CMK (cell line): ENCODE data around the gene HPSE.

ENCODE experiments used
- DNase-seq: peaks from one replicate; pipeline ENCODE4 v3.0.0-alpha.2; 2010; ENCODE audit warnings: low read depth

HPSE gene

DNA sequence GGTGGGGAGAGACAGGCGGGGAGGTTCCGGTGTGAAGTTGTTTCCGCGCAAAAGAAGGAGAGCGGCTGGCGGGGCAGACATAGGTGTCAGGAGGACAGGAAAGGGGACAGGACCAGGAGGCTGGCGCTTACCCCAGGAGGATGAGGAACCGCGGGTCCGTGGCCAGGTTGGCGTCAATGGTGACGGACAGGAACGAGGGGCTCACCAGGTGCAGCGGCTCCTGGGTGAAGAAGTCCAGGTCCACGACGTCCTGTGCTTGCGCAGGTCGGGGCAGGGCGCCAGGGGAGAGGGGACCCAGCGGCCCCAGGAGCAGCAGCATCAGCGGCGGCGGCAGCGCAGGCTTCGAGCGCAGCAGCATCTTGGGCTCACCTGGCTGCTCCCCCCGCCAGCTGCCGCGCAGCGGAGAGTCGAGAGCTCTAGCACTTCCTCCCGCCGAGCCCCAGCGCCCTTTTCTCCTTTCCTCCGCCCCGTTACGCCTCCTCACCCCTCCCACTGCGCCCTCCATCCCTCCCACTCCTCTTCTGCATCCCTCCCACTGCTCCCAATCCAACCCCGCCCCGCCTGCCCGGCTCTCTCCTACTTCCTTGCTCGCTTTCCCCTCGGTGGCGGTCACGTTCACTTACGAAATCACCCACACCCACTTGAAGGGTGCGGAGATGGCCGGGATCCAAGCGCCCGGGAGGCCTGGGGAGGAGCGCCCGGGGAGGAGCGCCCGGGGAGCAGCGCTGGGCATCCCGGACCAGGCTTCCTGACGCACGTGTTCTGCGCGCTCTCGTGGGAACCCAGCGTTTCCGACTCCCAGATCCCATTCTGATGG, at the start of gene HPSE:
TSS of gene HPSE (minus strand) at position 424 of the 817 bp plus-strand sequence. CDS start at position 358, 66 bp downstream.
- DNase-seq: peak; percentile 8

DNA sequence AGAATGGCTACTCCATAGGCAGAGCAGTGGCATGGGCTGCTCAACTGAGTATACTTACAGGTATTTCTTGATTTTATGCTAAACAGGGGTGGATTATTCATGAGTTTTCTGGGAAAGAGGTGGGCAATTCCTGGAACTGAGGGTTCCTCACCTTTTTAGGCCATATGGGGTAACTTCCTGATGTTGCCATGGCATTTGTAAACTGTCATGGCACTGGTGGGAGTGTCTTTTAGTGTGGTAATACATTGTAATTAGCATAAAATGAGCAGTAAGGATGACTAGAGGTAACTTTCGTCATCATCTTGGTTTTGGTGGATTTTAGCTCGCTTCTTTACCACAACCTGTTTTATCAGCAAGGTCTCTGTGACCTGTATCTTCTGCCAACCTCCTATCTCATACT, 48.2 kb upstream of the HPSE start:
- no peak for DNase-seq

DNA sequence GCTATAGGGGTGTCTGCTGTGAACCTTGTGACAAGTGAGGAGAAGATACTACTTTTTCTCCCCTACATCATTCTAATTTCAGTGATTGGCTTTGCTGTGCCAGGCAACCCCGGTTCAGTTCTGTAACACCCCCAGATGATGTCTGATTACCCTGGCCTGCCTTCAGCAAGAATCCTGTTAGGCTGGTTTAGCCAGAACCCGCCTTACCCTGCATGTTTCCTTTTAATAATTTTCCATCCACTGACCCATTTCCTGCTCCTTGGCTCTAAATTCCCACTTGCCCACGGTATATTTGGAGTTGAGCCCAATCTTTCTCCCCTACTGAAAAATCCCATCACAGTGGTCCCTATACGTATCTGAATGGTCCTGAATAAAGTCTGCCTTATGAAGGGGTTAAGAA, 46.5 kb upstream of the HPSE start:
- no peak for DNase-seq

DNA sequence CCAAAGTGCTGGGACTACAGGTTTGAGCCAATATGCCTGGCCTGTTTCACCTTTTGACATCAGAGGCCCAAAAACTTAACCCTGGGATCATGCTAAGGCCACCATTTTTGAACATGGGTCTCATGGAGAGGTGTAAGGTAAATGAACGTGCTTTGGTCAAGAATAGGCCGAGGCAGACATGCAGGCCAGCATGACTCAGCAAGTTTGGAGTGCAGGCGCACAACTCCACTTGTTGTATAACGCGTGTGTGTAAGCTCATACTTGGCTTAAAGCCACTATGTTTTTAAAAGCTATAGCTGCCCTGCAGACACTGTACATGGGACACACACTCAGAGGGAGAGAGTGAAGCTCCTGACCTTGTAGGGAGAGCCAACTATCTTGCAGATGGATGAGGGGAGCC, 43.8 kb upstream of the HPSE start:
- no peak for DNase-seq

DNA sequence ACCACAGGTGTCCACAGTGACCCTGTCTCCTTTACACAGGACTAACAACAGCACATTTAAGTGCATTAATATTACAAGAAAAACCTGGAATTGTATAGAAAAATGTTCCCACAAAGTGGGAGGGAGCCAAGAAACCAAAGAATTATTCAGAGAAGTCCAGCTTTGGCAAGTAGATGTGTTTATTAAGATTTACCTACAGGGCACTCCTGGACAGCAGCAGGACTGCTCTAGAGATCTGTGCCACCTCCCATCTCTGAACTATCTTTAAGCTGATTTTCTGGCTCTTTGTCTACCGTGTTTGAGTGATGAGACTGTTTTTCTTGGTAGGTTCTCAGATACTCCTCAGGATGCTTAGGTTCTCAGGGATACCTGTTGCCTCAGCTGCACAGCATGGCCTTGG, 38.3 kb upstream of the HPSE start:
- DNase-seq: no peak

DNA sequence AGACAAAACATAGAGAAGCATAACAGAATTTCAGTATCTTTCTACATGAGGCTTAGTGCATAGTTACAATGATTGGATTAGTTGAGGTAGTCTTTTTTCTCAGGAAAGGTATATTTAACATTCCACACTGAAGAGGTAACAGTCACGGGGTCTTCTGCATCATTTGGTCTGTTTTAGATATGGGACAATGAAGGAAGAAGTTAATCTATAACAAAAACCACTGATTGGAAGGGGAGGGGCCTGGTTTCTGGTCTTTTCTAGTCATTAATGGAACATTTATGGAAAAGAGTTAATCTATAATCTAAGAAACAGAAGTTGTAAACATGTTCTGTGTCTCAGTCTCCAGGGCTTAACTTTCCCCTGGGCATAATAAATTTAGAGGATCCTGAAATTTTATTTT, 37.3 kb upstream of the HPSE start:
- DNase-seq: no peak

DNA sequence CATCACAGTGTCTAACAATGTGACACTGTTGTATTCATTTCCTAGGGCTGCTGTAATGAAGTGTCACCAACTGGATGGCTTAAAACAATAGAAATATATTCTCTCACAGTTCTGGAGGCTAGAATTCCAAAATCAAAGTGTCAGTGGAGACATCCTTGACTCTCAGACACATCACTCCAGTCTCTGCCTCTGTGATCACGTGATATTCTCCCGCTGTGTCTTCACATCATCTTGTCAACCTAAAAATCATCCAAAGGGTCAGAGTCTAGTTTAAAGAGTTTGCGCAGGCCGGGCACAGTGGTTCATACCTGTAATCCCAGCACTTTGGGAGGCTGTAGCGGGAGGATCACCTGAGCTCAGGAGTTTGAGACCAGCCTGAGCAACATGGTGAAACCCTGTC, 36.6 kb upstream of the HPSE start:
- no peak for DNase-seq

DNA sequence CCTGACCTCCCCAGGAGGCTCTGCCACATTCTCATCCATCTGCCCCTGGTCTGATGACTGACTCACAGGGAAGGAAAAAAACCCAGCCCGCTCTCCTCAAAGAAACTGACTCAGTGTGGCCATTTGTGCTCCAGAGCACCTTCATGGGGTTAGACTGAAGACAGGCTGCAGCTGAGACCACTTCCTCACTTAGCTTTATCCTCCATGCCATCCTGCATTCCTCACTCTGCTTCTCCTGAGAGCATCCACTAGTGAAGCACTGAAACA, 35.9 kb upstream of the HPSE start:
- no peak for DNase-seq

DNA sequence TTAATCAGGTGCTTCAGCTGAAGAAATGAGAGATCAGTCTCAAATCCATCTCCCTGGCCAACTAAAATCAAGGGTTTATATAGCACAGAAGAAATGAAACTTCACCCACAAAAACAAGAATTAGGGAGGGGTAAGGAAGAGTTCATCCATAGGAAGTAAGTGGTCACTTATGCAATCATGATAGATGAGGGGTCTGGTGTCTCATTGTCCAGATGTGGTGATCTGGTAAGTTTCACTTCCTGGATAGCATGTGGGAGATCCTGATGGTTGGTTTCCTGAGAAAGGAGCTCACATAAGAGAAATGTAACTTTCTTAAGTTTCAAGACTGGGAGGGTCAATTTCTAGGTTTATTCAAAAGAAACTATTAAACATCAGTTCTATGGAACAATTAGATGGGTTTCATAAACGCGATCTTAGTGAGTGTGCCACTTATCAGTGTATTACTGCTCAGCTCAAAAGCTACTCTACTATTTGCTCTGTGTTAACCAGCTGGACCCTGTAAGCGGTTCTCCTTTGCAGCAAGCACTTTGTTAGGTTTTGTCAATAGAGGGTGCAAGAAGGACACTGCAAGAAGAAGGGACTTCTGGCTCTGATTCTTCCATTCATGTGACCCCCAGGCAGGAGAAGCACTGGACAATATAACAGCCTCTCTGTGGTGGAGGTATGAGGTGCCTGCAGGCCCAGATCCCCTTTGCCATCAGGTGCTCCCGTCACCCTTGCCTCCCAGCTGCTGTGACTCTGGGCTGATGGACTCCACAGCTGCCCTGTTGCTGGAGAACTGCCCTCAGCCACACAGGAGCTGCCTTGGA, 35.4 kb upstream of the HPSE start:
- DNase-seq: peak; percentile 73

DNA sequence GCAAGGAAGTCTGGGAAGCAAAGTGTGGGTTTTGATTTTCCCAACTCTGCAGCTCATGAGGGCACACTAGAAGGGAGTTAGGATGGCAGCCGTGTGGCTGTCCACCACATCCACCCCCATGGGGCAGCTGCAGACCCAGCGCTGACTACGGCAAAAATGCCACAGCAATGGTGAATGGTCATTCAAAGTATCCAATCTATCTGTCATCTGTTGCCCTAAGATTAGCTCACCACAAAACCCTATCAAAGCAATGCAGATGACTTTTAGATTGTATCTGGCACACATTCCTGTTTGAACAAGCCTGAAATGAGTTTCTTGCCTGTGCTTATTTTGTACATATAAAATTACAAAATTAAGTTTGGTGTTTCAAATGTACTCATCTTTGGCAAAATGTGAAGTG, 29.7 kb upstream of the HPSE start:
- DNase-seq: peak; percentile 94

DNA sequence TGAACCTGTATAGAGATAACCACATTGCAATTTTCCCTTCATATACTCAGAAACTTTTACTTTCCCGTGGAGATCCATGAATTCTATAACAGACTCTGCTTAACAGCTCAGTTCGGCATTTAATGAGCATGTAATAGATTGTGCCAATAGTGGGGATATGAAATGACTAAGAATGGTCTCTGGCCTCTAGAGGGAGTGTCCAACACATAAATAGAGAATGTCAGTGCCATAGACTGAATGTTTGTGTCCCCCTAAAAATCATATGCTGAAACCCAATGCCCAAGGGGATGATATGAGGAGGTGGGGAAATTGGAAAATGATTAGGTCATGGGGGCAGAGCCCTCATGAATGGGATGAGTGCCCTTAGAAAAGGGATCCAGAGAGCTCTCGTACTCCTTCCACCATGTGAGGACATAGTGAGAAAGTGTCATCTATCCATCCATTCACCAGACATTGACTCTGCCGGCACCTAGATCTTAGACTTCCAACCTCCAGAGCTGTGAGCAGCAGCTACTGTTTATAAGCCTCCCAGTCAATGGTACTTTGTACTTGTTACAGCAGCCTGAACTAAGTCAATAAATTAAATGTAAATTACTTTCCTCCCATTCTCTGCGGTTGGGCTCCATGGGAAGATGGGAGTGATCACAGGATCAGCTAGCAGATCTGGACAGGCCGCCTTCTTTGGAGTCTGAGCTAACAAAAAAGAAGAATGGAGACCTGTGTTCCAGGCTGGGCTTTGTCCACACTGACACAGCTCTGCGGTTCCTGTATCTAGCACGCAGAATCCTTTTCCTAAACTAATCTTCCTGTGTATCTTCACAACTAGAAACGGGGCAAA, 28.1 kb upstream of the HPSE start:
- DNase-seq: no peak

DNA sequence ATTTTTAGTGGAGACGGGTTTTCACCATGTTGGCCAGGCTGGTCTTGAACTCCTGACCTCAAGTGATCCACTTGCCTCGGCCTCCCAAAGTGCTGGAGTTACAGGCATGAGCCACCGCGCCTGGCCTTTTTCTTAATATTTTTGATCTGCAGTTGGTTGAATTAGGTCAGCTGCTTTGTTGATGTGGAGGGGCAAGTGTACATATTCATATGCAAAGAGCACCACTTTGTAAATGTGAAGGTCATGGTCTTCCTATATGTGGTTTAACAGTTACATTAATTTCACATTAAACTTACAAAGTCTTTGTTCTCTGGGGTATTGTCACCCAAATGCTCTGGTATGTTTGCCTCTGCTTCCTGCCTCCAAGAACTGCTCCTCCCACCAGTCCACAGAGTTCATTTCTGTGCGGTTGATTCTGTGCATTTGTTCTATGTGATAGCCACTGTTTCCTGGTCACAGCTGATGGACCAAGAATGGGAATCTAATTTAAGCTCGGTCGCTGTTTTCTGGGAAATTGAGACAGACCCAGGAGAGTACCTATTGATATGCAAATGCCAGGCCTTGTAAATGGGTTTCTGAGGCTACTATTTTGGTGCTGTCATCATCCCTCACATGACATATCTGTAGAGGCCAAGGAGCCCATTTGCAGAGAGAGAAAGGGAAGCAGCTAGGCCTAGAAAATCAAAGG, 26.9 kb upstream of the HPSE start:
- DNase-seq: peak; percentile 59

DNA sequence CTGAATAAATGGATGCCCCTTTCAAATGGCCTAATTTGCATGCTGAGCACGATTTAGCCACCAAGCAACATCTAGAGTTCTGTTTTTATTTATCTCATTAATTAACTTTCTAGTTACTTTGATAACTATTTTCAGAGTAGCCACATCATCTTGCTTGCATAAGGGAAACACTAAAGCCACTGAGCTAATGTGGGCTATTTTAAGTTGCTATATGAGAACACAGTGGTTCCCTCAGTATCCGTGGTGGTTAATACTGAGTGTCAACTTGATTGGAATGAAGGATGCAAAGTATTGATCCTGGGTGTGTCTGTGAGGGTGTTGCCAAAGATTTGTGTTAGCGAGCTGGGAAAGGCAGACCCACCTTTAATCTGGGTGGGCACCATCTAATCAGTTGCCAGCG, 25.4 kb upstream of the HPSE start:
- no peak for DNase-seq

DNA sequence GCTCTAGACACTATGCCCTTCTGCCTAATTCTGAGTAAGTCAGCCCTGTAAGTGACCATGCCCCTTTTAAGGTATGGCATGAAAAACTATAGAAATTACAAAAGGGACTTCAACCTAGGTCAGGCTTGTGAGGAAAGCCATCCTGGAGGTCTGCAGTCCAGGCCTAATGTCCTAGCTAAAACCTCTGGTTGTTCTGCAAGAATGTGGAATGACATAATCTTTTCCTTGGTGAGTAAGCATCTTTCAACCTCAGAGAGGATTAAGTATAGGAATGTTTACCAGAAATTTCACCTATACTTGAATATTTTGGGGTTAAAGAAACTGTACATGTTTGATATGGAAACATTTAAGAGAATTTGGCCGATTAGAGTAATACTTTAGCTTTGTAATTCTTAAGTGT, 23.8 kb upstream of the HPSE start:
- no peak for DNase-seq

DNA sequence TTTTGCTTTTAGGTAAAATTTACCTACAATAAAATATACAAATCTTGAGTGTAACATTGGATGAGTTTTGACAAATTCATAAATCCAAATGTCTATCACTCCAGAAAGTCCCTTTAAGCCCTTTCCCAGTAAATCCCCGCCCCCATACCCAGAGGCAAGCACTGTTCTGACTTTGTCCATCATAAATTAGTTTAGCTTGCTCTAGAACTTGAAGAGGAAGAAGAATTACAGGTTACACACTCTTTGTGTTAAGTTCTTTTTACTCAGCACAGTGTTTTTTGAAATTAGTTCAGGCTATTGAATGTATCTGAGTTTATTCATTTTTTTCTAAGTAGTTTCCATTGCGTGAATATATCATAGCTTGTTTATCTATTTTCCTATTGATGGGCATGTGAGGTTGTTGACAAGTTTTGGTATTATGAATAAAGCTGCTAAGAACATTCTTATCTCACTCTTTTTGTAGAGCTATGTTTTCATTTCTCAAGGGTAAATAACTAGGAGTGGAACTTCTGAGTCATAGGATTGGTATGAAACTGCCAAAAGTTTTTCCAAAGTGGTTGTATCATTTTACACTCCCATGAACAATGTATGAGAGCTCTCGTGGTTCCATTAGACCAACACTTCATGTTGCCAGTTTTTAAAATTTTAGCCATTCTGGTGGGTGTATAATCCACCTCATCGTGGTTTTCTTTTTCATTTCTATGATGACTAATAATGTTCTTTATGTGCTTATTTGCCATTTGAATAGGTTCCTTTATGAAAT, 22.4 kb upstream of the HPSE start:
- no peak for DNase-seq

DNA sequence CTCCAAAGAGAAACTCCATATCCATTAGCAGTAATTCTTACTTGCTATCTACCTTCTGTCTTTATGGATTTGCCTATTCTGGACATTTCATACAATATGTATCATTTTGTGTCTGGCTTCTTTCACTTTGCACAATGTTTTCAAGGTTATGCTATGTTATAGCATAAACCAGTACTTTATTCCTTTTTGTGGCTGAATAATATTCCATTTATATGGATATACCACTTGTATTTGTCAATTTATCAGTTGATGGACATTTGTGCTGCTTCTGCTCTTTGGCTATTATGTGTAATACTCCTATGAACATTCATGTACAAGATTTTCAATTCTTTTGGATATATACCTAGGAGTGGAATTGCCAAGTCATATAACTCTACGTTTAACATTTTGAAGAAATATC, 18.9 kb upstream of the HPSE start:
- DNase-seq: no peak

DNA sequence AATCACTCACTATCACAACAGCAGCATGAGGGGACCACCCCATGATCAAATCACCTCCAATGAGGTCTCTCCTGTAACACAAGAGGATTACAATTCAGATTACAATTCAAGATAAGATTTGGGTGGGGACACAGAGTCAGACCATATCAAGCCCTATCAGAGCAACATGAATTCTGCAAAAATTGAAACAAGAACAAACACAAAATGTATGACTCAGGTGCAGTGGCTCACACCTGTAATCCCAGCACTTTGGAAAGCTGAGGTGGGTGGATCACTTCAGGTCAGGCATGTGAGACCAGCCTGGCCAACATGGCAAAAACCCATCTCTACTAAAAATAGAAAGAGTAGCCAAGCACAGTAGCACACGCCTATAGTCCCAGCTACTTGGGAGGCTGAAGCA, 13.4 kb upstream of the HPSE start:
- DNase-seq: no peak

DNA sequence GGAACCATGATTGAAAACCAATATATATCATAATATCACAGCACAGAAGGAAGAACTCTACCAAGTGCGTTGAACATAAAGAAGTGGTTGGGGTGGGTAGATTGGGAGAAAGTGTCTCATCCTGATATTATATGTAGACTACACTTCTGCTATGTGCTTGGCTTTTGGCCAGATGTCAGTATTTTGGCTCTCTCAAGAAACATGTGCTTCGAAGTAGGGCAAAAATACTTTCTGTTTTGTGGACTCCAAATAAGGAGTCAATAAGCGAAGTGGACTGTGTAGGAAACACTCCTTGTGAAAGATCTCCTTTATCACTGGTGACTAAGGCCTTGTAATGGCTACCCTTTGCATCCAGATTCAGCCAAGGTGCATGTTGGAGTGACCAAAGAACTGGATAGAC, 7.8 kb upstream of the HPSE start:
- no peak for DNase-seq

DNA sequence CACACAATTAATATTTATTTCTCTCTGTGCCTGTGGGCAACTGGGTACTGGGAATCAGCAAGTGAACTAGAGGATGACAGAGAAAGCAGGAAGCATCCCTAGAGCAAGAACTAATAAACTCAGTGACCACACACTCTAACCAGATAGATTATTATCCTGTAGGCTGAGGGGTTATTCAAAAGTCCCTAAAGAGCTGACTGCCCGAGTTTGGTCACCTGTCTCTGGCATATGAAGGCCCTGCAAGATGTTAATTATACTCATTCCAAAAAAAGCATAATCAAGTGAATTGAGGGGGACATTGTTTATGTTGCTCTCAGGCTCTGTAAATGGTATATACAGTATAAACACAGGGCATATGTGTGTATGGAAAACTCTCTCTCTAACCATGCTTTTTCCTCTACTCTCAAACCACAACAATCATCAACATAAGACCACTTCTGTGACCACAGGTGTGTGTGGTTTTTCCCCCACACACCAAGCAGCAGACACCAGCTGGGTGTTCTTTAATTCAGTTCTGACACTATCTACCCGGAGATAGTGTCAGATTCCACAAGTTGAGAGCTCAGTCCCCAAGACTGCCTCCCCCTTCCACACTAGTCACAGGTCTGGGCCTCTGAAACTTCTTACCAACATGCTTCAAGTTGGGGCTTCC, 6.2 kb upstream of the HPSE start:
- DNase-seq: no peak

DNA sequence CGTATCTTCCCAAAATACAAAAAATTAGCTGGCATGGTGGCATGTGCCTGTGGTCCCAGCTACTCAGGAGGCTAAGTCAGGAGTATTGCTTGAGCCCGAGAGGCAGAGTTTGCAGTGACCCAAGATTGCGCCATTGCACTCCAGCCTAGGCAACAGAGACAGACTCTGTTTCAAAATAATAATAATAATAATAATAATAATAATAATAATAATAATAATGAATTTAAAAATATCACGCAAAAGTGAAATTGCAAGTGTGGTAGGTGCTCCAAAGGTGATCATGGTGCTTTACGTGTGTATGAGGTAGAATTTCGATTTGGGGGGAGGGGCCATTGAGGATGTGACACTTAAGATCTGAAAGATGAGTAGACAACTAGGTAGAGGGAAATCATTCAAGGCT, 4.9 kb upstream of the HPSE start:
- DNase-seq: no peak

DNA sequence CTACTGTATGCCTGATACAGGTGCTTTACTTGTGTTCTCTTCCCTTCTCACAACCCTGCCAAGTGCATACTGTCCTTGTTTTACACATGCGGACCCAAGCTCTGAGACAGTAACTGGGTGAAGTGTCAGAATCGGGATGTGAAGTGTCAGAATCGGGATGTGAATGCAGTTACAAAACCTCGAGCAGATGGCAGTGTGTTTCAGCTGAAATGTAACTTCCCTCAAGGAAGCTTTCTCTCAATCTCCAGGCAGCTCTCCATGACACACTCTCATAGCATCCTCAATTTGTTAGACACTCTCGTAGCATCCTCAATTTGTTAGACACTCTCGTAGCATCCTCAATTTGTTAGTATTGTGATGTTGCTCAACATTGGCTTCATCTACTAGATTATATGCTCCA, 1.1 kb upstream of the HPSE start:
- DNase-seq: no peak
